SU-DHL-6 (cell line): ENCODE data around the gene MYLK.
A peak's percentile ranks its signal among the peaks of the same experiment; 100 is the strongest.

Source experiments
- CTCF ChIP-seq: fragments of 200-600 bp; sonication (generic); IDR thresholded peaks from one replicate; pipeline ENCODE4 v1.5.1; 2017; ENCODE audit warnings: antibody characterized with exemption, mild to moderate bottlenecking, low read length, moderate library complexity; ENCODE audit not compliant: insufficient read depth, poor library complexity, severe bottlenecking
- EZH2phosphoT487 ChIP-seq: fragments of 200-600 bp; sonication (generic), shearing (Covaris generic); conservative IDR thresholded peaks from 2 replicates; pipeline ENCODE4 v1.6.1; 2018; ENCODE audit warnings: mild to moderate bottlenecking, antibody characterized with exemption, low read length, moderate library complexity, mixed read lengths

- TF ChIP-seq EZH2phosphoT487, result no peak
- peak; percentile 75 for TF ChIP-seq CTCF
Measured at GRCh38 chr3:123652342-123652984, 231.7 kb downstream of the MYLK start.
